ENCODE data around the gene KLF6.

The KLF6 gene

GRCh38 chr10:3728563-3728962, 56.4 kb downstream of the KLF6 start:
- no peak for DNase-seq (ENCODE audit: low spot score)

- DNase-seq (ENCODE audit: low spot score) = no peak
Measured at GRCh38 chr10:3727268-3727667, 57.7 kb downstream of the KLF6 start.
